Skeletal muscle tissue (tissue), 4 donors: ENCODE measurements around the gene DNAJC12. TPM values are rescaled to one million over a fixed set of nuclear protein-coding genes. Genes with fewer than 3 reads are reported as not detected.
"Not testable (repeated sequence)": the region's sequence is repeated elsewhere in the genome, so short reads cannot be mapped to it uniquely, and the experiment has no call there.

ENCODE experiments used
- H3K27ac ChIP-seq: one replicate; pipeline ENCODE4 v1.7.0; 2013; ENCODE audit warnings: mild to moderate bottlenecking, low read depth, low read length, inconsistent platforms
- H3K27me3 ChIP-seq, 3 donors: one replicate each; pipeline ENCODE4 v1.7.0; 2013; ENCODE audit warnings: low read length in 3 of 3; ENCODE audit not compliant: control insufficient read depth in 3 of 3, insufficient read depth in 3 of 3
- H3K36me3 ChIP-seq, 3 donors: one replicate each; pipeline ENCODE4 v1.7.0; 2013; ENCODE audit warnings: low read length in 3 of 3; ENCODE audit not compliant: control insufficient read depth in 3 of 3, insufficient read depth in 3 of 3
- H3K4me1 ChIP-seq, 3 donors: one replicate each; pipeline ENCODE4 v1.7.0; 2013; ENCODE audit warnings: low read length in 3 of 3, mild to moderate bottlenecking in 3 of 3; ENCODE audit not compliant: control insufficient read depth in 3 of 3, insufficient read depth in 3 of 3
- H3K4me3 ChIP-seq, 3 donors: one replicate each; pipeline ENCODE4 v1.7.0; 2013; ENCODE audit warnings: low read length in 3 of 3
- H3K9ac ChIP-seq, 3 donors: one replicate each; pipeline ENCODE4 v1.7.0; 2013; ENCODE audit warnings: low read length in 3 of 3, mild to moderate bottlenecking in 3 of 3, moderate library complexity in 2 of 3, low read depth in 1 of 3
- H3K9me3 ChIP-seq, 3 donors: one replicate each; pipeline ENCODE4 v1.7.0; 2013; ENCODE audit warnings: low read length in 3 of 3; ENCODE audit not compliant: control insufficient read depth in 3 of 3
- total RNA-seq: library from RNA; depleted of rRNA; stranded (reverse); fragments of >200 nt; gene quantifications from one replicate; pipeline ENCODE4 v1.2.3, GENCODE V29; 2014
- donor health status: Osteomylitis.

DNAJC12 gene
- total RNA-seq, 1 donor from 2014 or later: 3.1 TPM

GRCh38 chr10:67783606-67784294, 54.2 kb downstream of the DNAJC12 start:
- H3K9me3 ChIP-seq: no peaks in the 10 kb centered on the region
- no peaks in the 10 kb centered on the region for H3K27me3 ChIP-seq
- no peaks in the 10 kb centered on the region for H3K36me3 ChIP-seq
- H3K4me3 ChIP-seq: no peak overlapping the region
- no peak overlapping the region for H3K27ac ChIP-seq
- peaks cover 0 to 7% (median 5%) of the 10 kb centered on the region in 3 donors for H3K4me1 ChIP-seq
- no peak overlapping the region for H3K9ac ChIP-seq

GRCh38 chr10:67782530-67782929, 55.5 kb downstream of the DNAJC12 start:
- Histone ChIP-seq H3K36me3 (no peaks in the 10 kb centered on the region), H3K27ac (no peak overlapping the region), H3K9me3 (no peaks in the 10 kb centered on the region), H3K4me3 (no peak overlapping the region), H3K4me1 (peaks cover 0 to 5% (median 0%) of the 10 kb centered on the region in 3 donors), H3K27me3 (no peaks in the 10 kb centered on the region), H3K9ac (no peak overlapping the region)

GRCh38 chr10:67780759-67781538, 57.0 kb downstream of the DNAJC12 start:
- Histone ChIP-seq H3K36me3 (no peaks in the 10 kb centered on the region), H3K4me3 (no peak overlapping the region), H3K9ac (no peak overlapping the region), H3K4me1 (peaks cover 0 to 5% (median 0%) of the 10 kb centered on the region in 3 donors), H3K27ac (no peak overlapping the region), H3K9me3 (no peaks in the 10 kb centered on the region), H3K27me3 (no peaks in the 10 kb centered on the region)

- not testable (repeated sequence) for H3K36me3 ChIP-seq, H3K4me1 ChIP-seq, H3K9ac ChIP-seq, H3K27ac ChIP-seq, H3K9me3 ChIP-seq, H3K27me3 ChIP-seq, H3K4me3 ChIP-seq
These were observed 57.8 kb downstream of the DNAJC12 start for GRCh38 chr10:67780204-67780621.

- Histone ChIP-seq H3K4me1 (peaks cover 0 to 5% (median 0%) of the 10 kb centered on the region in 3 donors), H3K4me3 (no peak overlapping the region), H3K27ac (no peak overlapping the region), H3K9me3 (no peaks in the 10 kb centered on the region), H3K9ac (peak overlapping the region in 2 of 3 donors; percentile 47 to 58), H3K36me3 (no peaks in the 10 kb centered on the region), H3K27me3 (no peaks in the 10 kb centered on the region)
These were observed 58.4 kb downstream of the DNAJC12 start for GRCh38 chr10:67779465-67780203.

GRCh38 chr10:67776371-67776770, 61.6 kb downstream of the DNAJC12 start:
- H3K36me3 ChIP-seq: no peaks in the 10 kb centered on the region
- H3K9me3 ChIP-seq: no peaks in the 10 kb centered on the region
- H3K27ac ChIP-seq: no peak overlapping the region
- peaks cover 0 to 5% (median 0%) of the 10 kb centered on the region in 3 donors for H3K4me1 ChIP-seq
- no peaks in the 10 kb centered on the region for H3K27me3 ChIP-seq
- no peak overlapping the region for H3K9ac ChIP-seq
- H3K4me3 ChIP-seq: no peak overlapping the region

- H3K36me3 ChIP-seq: no peaks in the 10 kb centered on the region
- H3K4me3 ChIP-seq: no peak overlapping the region
- H3K4me1 ChIP-seq: peaks cover 0 to 5% (median 0%) of the 10 kb centered on the region in 3 donors
- no peak overlapping the region for H3K27ac ChIP-seq
- H3K27me3 ChIP-seq: no peaks in the 10 kb centered on the region
- H3K9me3 ChIP-seq: no peaks in the 10 kb centered on the region
- H3K9ac ChIP-seq: no peak overlapping the region
These were observed 62.7 kb downstream of the DNAJC12 start for GRCh38 chr10:67775279-67775678.

- no peak overlapping the region for H3K4me3 ChIP-seq
- H3K36me3 ChIP-seq: no peaks in the 10 kb centered on the region
- H3K9me3 ChIP-seq: no peaks in the 10 kb centered on the region
- H3K4me1 ChIP-seq: no peaks in the 10 kb centered on the region
- no peak overlapping the region for H3K27ac ChIP-seq
- H3K27me3 ChIP-seq: no peaks in the 10 kb centered on the region
- H3K9ac ChIP-seq: no peak overlapping the region
These were observed 65.0 kb downstream of the DNAJC12 start for GRCh38 chr10:67772894-67773511.

- H3K27me3 ChIP-seq: no peaks in the 10 kb centered on the region
- H3K4me3 ChIP-seq: no peak overlapping the region
- H3K27ac ChIP-seq: no peak overlapping the region
- no peaks in the 10 kb centered on the region for H3K9me3 ChIP-seq
- H3K9ac ChIP-seq: no peak overlapping the region
- H3K4me1 ChIP-seq: no peaks in the 10 kb centered on the region
- no peaks in the 10 kb centered on the region for H3K36me3 ChIP-seq
These were observed 65.8 kb downstream of the DNAJC12 start for GRCh38 chr10:67772151-67772550.
